Measurements from ENCODE around the gene IL4I1. TPM values are rescaled to one million over a fixed set of nuclear protein-coding genes. Genes with fewer than 3 reads are reported as not detected.

The IL4I1 gene, protein sequence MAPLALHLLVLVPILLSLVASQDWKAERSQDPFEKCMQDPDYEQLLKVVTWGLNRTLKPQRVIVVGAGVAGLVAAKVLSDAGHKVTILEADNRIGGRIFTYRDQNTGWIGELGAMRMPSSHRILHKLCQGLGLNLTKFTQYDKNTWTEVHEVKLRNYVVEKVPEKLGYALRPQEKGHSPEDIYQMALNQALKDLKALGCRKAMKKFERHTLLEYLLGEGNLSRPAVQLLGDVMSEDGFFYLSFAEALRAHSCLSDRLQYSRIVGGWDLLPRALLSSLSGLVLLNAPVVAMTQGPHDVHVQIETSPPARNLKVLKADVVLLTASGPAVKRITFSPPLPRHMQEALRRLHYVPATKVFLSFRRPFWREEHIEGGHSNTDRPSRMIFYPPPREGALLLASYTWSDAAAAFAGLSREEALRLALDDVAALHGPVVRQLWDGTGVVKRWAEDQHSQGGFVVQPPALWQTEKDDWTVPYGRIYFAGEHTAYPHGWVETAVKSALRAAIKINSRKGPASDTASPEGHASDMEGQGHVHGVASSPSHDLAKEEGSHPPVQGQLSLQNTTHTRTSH
- 1.0 and 1.3 TPM in 2 replicates for total RNA-seq

DNA sequence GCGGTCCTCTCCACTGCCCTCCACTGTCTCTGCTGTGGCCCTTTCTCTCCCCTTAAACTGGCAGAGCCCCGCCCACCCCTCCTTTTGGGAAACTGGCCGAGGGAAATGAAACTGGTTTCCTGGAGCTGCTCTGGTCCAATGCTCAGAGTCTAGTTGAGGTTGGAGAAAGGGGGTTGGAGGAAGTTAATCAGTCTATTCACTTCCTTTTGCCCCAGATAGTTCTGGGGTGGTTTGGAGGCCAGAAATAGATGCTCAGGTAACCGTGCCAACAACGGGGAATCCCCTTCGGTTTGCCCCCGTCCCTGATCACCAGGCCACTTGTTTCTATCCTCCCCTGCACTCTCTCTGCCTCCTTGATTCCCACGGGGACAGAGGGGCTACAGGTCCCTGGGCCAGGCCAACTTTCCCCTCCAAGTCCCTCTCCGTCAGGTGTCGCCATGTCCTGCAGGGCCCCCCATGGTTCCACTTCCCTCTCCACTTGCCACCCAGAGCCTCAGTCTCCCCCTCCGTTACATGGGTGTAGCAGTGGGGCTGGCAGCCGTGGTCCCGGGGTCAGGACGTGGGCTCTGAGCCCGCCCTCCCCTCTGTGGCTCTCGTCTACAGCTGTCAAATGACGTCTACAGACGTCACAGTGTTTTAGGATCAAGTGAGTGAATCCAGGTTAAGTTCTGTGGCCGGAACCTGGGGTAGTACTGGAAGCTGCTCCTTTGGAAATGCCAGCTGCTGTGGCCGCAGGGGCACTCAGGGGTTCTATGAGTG lies at the start of gene IL4I1:
IL4I1 (minus strand) TSS at position 25 of the 759 bp plus-strand sequence. CDS start 727 bp downstream, outside the sequence.

GRCh38 chr19:49929121-49929610 lies 32.5 kb upstream of the IL4I1 start, which contains the start of the genes ATF5 and NUP62:
Gene ATF5 (plus strand): TSS chr19:49929205. CDS start chr19:49930851, 1,646 bp downstream.
Gene NUP62 (minus strand): TSS chr19:49929504. CDS start chr19:49909807, 19,697 bp downstream.

GRCh38 chr19:49877020-49877878 lies 19.4 kb downstream of the IL4I1 start, which contains the start of the genes AKT1S1 and TBC1D17:
Gene AKT1S1 (minus strand): TSS chr19:49877355. CDS start chr19:49873295, 4,060 bp downstream.
Gene TBC1D17 (plus strand): TSS chr19:49877702. CDS start chr19:49877724, 22 bp downstream.

DNA sequence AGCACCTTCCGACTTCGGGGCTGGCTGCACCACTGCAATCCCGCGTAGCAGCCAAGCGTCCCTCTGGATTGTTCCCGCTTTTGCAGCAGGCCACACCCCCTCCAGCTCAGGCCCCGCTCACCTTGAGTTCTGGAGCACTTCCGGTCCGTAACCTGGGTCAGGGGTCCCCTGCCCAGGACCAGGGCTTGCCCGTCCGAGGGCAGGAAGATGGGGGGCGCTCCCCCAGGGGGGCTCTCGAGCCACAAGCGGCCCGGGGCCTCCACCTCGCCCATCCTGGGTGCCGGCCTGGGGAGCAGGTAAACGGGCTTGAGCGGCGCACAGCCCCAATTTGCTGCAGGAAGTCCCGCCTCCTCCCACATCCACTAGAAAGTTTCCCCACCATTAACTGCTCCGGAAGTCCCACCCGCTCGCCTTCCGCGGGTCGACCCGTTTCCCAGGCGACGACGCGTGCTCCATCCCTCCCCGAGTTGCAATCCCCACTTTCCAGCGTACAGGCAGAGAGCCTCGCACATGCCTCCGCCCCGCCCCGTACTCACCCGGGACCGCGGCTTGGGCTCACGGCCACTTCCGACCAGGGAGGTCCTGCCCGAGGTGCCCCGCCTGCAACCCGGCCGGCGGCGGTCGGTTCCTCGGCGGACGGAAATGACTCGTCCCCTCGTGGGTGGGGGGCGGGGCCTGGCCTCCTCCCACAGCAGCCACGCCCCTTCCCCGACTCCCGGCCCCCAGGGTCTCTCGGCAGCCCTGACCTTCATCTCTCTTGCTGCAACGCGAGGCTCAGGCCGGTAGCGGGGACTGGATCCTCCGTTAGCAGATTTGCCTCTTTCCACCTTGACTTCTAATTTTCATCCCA lies 29.5 kb downstream of the IL4I1 start, which contains the start of gene PNKP:
PNKP (minus strand) TSS at position 644 of the 850 bp plus-strand sequence; CDS start at position 272, 372 bp downstream.

GRCh38 chr19:49850487-49851342 lies 46.0 kb downstream of the IL4I1 start, which contains the start of gene PTOV1:
Gene PTOV1 (plus strand): TSS chr19:49851159.

Other genes starting within 250 kb of the IL4I1 start
- gene IRF3, start 231.0 kb downstream of the IL4I1 start, total RNA-seq = 33.3 and 69.5 TPM in 2 replicates
- 4.8 and 5.5 TPM in 2 replicates for gene BCL2L12, start 231.0 kb downstream of the IL4I1 start, total RNA-seq
- 224 and 304 TPM in 2 replicates for gene PRMT1, start 219.6 kb downstream of the IL4I1 start, total RNA-seq
- 0.44 and 0.83 TPM in 2 replicates for gene ADM5, start 207.3 kb downstream of the IL4I1 start, total RNA-seq
- gene CPT1C, start 205.8 kb downstream of the IL4I1 start, total RNA-seq = 29.7 and 37.5 TPM in 2 replicates
- 0.17 and 0.44 TPM in 2 replicates for gene TSKS, start 133.6 kb downstream of the IL4I1 start, total RNA-seq
- 110 and 154 TPM in 2 replicates for gene AP2A1, start 129.9 kb downstream of the IL4I1 start, total RNA-seq
- gene FUZ, start 83.6 kb downstream of the IL4I1 start, total RNA-seq = 30.4 and 46.0 TPM in 2 replicates
- 17.7 and 26.9 TPM in 2 replicates for gene MED25, start 78.6 kb downstream of the IL4I1 start, total RNA-seq
- 58.6 and 81.0 TPM in 2 replicates for gene PTOV1, start 45.7 kb downstream of the IL4I1 start, total RNA-seq
- 43.3 and 55.9 TPM in 2 replicates for gene PNKP, start 29.3 kb downstream of the IL4I1 start, total RNA-seq
- 11.8 and 18.9 TPM in 2 replicates for gene AKT1S1, start 19.5 kb downstream of the IL4I1 start, total RNA-seq
- 21.4 and 24.8 TPM in 2 replicates for gene TBC1D17, start 19.2 kb downstream of the IL4I1 start, total RNA-seq
- 19.9 and 30.4 TPM in 2 replicates for gene ATF5, start 32.3 kb upstream of the IL4I1 start, total RNA-seq
- gene NUP62, start 32.6 kb upstream of the IL4I1 start, total RNA-seq = 28.1 TPM in 2 replicates
- gene SIGLEC11, start 64.3 kb upstream of the IL4I1 start, total RNA-seq = not detected in 2 replicates
- gene VRK3, start 128.5 kb upstream of the IL4I1 start, total RNA-seq = 32.9 and 34.4 TPM in 2 replicates
- 5.6 and 6.0 TPM in 2 replicates for gene ZNF473, start 129.1 kb upstream of the IL4I1 start, total RNA-seq